NCI-H2227 treated with DMSO at 0.1 percent for 48 hours (cell line): Measurements from ENCODE around the gene NUP160.
A peak's percentile ranks its signal among the peaks of the same experiment; 100 is the strongest.
"Not testable (repeated sequence)": the region's sequence is repeated elsewhere in the genome, so short reads cannot be mapped to it uniquely, and the experiment has no call there.

ENCODE experiments used
- DNase-seq: peaks from one replicate; lab custom pipeline; 2025; lab: John Stamatoyannopoulos, UW

NUP160 gene

DNA sequence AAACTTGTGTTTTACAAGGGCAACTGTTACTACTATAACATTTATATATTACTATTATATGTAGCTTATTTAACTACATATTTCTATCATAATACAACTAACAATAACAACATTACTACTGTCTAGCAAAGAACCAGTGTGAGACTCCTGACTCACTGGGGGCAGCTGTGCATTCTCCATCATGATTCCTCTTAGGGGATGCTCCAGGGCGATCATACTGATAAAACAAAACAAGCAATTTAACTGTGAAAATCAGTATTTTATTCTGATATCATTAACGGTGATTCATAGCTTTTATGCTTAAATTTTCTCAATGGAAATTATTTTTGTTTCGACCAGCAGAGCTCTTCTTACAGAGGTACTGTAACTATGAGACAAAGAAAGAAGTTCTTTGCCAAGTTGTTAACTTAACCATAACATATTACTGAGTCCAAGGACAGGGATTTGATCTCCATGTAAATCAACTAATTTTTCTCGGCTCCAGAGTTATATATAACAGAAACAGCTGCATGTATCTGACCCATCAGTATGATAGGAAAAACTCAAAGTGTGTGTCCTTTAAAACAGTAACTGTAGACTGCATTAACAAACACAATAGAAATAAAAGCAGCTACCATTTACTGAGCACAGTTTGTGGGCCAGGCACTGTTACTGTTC, 56.2 kb downstream of the NUP160 start:
- DNase-seq, result no peak

DNA sequence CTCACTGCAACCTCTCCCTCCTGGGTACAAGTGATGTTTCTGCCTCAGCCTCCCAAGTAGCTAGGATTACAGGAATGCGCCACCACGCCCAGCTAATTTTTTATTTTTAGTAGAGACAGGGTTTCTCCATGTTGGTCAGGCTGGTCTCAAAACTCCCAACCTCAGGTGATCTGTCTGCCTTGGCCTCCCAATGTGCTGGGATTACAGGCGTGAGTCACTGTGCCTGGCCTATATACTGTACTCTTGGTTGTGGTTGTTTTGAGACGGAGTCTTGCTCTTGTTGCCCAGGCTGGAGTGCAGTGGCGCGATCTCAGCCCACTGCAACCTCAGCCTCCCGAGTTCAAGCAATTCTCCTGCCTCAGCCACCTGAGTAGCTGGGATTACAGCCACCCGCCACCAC, 58.1 kb downstream of the NUP160 start:
- DNase-seq, result not testable (repeated sequence)

DNA sequence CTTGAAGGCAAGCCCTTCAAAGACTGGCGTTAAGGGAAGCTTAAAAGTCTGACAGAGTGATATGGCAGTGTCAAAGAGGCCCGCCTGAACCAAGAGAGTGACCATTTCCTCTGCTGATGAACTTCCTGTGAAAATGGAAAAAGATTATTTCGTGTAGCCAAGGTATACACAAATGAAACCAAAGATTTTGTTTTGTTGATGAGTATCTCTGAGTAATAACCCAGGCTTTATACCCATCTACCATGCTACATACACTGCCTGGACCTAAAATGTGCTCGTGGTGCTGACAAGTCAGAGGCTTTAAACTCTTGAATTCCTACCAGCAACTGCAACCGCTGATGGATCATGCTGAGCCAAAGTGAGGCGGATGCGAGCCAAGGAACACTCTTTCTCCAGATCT, 60.0 kb downstream of the NUP160 start:
- no peak for DNase-seq

DNA sequence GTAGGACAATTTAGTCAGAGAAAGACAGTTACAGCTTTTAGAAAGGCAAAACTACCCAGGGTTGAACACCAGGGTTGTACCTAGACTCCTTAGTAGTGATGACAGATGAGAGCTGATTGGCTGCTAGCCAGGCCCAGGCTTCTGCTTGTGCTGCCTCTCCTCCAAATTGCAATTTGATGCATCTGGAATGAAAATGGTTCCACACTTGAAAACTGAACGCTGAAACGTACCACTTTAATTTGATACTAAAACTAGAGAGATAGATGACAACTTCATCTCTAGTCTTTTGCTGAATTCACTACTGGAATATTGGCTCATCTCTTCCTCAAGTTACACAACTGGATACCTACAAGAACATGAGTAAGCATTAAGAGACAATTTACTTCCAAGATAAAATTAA, 61.8 kb downstream of the NUP160 start:
- DNase-seq, result no peak

DNA sequence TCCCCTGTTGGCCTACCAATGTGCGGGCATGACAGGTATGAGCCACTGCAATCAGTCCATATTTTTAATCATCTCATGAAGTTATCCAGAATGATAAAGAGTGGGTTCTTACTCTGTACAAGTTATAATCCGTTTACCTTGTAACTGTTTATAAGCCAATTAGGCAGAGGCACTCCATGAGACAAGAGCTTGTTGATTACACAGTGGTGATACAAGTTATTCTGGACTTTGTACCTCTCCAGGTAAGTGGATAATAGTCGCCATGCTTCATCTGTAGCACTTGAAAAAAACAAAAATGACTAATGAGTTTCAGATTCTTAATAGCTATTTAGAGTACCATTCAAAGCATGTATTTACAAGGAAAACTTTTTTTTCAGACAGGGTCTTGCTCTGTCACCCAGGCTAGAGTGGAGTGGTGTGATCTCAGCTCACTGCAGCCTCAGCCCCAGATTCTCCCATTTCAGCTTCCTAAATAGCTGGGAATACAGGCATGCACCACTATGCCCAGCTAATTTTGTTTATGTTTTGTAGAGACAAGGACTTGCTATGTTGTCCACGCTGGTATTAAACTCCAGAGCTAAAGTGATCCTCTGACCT, 63.3 kb downstream of the NUP160 start:
- peak; percentile 4 for DNase-seq

DNA sequence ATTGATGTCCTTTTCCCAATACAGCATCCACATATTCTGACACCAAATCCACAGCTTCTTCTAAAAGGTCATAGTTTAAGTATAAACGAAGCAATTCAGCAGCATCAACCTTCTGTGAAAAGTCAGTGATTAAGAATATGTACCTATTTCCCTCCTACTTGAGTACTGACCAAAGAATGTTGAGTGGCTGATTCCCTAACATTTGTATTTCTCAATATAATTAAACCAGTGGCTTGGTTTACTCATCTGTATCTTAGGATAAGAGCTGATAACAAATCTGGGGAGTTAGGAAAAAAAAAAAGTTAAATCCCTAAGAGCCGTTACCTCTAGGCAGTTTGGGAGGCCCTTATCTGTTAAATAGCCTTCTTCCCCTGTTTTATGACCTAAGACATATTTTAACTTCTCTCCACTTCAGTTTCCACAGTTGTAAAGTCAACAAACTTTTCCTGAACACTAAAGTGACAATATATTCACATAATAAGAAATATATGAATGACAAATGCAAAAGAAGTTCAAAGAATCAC, 65.0 kb downstream of the NUP160 start:
- DNase-seq, result no peak

DNA sequence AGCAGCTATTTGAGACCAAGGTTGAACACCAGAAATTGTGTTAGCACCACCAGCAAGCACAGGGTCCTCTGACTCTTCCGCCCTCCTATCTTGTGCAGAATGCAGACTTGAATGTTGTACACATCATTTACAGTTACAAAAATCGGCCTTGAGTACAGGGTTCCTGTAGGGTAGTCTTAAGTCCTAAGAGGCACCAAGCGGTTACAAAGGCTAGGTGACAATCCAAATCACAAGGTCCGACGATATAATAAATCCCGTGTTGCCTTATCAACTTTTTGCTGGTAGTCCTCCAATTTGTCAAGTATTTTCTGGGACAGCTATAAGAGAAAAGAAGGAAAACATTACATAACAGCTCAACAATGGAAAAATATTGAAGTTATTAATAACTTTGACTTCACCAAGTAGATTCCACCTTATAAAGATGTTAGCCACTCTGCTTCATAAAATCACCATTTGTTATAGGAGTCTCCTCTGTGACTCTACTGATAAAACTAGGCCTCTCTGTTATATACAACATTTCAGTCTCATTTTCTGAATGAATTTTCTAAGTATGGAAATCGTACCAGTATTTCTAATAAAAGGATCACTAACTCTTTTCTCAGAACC, 69.2 kb downstream of the NUP160 start:
- DNase-seq, result no peak

DNA sequence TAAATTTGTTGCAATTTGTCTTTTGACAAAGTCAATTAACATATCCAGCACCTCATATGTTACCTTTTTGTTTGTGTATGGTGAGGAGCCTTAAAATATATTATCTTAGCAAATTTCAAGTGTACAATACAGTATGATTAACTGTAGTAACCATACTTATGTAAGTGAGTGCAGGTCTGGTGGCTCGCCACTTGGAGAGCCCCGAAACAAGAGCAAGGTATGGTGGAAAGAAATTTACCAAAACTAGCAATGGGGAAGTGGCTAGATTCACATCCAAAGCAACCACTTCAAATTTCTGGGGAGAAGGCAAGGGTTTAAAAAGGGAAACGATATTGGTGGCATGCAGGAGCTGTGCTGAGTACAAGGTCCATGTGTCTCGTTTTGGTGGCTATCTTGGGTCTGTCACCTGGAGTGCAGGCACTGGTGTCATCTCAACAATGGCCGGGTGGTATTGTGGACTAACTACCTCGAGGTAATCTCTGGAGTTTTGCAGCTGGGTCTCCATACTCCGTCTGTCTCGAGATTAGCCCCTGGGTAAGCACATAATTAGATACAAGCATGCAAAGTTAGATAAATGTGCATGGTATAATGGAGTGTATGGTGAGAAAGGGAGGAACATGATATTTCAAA, 72.8 kb downstream of the NUP160 start:
- DNase-seq, result no peak

DNA sequence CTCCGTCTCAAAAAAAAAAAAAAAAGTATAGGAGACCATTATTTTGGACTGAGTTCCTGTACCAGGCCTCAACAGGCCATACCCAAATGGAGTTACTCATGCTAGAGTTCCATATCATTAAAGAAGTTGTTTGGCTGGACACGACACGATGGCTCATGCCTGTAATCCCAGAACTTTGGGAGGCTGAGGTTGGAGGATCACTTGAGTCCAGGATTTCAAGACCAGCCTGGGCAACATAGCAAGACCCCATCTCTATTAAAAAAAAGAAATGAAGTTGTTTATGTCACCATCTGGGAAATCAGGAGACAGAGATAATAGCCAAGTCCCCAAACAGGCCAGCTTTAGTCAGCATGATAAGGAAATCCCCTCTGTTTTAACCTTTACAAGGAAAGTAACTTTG, 74.3 kb downstream of the NUP160 start:
- no peak for DNase-seq

DNA sequence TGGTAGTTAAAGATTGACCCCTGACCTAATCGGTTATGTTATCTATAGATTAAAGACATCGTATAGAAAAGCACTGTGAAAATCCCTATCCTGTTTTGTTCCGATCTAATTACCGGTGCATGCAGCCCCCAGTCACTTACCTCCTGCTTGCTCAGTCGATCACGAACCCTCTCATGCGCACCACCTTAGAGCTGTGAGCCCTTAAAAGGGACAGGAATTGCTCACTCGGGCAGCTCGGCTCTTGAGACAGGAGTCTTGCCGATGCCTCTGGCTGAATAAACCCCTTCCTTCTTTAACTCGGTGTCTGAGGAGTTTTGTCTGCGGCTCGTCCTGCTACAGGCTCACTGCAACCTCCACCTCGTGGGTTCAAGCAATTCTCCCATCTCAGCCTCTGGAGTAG, 78.6 kb downstream of the NUP160 start:
- not testable (repeated sequence) for DNase-seq

DNA sequence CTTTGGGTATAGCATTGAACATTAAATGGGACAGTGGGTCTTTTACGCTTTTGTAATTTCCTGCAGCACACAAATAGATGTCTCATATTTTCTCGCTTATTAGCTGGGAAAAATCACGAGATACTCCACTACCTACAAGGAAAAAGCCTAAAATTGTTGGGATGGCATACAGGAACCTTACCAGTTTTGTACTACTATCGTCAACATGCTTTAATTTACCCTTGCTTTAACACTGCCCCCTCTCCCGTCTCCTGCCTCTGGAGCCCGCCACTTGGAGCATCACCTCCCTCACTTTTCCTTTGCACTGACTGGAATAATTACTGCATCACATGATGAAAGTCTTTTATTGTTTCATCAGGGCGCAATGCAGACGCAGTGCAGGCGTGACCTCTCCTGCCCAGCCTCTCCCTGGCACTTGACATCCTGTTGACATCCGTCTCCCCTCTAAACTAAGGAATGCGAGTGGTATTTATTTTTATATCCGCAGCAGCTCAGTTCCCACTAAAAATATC, 80.0 kb downstream of the NUP160 start:
- peak; percentile 90 for DNase-seq

DNA sequence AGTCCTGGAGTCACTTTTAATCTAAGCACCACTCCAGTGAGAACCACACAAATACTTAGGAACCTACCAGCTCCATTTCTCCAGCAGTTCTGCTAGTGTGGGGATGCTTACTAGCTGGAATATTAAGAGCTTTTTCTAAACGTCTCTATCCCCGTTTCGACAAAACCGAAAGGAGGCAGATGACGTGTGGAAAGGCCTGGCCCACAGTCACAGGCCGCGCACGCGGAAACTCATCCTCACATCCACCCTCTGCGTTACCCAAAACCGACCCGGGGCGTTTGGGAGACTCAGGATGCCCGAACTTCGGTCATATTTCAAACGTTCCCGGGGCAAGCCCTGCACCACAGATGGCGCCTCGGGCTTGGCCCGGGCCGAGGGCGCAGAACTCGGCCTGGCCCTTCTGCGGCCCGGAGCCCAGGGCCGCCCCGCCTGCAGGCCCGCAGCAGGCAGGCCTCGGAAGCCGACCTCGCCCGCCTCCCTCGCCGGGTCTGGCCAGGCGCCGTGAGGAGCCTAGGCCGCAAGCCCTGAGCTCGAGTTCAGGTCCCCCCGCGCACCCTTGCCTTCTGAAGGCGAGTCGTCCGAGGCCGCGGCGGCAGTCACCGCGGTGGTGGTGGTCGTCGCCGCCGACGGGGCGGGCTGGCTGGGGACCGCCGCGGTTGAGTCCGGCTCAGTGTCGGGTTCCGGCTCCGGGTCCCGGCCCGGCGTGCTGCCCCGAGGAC, 81.5 kb downstream of the NUP160 start:
- peak; percentile 28 for DNase-seq

DNA sequence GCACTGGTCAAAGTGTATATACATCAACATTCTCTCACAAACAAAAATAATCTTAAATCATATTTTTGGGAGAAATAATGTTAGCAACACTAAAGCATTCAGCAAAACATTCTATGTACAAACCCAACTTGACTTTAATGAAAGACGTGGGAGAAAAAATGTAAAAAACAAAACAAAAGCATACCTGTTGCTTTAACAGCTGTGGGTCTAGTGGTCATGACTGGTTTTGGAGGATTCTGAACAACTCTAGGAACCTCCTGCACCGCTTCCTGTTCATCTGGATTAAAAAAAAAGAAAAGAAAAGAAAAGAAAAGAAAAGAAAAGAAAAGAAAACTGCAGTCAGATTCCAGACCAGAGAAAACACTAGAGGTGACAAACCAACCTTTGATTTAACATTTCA, 83.1 kb downstream of the NUP160 start:
- no peak for DNase-seq

DNA sequence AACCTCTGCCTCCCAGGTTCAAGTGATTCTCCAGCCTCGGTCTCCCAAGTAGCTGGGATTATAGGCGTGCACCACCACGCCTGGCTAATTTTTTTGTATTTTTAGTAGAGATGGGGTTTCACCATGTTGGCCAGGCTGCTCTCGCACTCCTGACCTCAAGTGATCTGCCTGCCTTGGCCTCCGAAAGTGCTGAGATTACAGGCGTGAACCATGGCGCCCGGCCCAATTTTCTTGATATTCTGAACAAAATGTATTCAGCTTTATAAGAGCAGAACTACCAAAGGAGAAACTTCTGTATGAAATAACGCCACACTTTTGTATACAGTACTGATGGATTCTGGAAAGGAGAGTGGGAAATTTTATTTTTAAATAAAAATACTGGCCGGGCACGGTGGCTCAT, 88.9 kb downstream of the NUP160 start:
- not testable (repeated sequence) for DNase-seq

DNA sequence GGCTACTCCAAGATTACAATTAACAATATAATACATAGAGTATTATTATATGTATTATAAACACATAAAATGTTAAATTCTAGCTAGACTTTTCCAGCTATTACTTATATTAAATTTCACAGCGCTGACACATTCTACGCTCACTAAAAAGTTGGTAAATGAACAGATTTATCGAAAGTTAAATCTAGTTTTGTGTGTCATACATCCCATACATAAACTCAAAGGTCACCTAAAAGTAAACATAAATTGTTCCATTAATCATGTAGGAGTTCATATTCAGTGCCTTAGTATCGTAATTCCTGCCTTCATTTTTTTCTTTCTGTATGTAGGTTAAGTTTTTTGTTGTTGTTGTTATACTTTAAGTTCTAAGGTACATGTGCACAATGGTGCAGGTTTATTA, 91.9 kb downstream of the NUP160 start:
- no peak for DNase-seq

DNA sequence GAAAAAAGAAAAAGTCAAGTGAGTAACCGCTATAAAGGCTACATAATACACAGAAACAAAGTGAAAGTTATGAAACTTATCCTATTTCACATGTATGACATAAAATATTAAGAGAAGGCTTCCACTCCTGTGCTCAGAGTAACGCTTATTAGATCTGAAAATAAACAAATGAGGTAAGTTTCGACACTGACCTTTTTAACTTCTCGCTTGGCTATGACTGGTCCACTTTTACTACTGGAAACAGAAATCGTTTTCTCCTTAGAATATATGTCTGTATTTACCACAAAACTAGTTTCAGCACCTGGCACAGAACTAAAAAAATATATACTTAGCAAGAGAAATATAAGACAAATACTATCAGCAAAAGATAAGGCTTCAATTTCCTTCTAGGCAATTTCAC, 97.4 kb downstream of the NUP160 start:
- DNase-seq, result no peak

DNA sequence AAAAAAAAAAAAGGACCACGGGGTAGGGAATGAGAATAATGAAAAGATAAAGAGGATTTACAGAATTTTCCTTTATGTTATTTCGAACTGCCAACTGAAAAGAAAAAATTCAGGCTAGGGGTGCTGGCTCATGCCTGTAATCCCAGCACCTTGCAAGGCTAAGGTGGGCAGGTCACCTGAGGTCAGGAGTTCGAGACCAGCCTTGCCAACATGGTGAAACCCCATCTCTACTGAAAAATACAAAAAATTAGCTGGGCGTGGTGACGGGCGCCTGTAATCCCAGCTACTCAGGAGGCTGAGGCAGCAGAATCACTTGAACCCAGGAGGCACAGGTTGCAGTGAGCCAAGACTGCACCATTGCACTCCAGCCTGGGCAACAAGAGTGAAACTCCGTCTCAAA, 105.7 kb downstream of the NUP160 start:
- not testable (repeated sequence) for DNase-seq

DNA sequence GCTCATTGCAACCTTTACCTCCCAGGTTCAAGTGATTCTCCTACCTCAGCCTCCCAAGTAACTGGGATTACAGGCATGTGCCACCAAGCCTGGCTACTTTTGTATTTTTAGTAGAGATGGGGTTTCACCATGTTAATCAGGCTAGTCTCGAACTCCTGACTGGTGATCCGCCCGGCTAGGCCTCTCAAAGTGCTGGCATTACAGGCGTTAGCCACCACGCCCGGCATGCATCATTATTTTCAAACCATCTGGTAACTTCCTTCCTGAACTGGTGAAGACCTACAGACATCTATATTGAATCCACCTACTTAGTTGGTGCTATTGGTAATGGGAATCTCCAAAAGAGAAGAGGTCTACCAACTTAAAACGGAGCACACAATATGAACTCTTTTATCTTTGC, 110.3 kb downstream of the NUP160 start:
- DNase-seq, result not testable (repeated sequence)

DNA sequence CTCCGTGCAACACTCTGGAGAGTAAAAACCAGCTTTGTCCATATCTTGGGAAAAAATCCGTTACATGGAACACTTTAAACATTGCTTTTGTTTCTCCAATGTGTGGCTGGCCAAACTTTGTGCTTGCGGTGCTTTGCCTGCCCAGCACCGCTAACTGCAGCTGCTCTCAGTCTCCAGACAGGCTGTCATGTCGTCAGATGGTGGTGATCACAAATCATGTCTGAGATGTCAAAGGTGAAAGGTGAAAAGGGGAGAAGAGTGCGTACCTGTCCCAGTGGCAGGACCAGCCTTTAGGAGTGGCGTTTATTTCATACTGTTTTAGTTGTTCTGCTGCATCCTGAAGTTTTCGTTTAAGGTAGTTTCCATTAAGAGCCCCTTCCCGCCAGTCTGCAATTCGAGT, 115.9 kb downstream of the NUP160 start:
- no peak for DNase-seq

DNA sequence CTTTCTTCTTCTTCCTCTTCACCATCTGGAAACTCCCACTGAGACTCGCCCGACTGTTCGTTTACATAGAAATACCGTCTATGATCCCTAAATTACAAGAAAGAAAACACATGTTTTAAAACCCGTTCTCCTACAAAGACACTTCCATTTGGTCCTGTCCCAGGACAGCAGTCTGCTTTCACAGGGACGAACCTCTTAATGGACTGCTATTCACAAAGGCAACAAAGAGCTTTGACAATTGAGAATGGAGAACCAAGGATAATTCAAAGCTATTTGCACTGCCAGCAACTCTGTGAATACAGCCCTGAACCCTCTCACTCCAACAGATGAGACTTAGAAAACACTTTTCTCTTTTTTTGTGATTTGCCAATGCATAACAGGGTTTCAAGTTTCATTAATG, 116.7 kb downstream of the NUP160 start:
- DNase-seq, result no peak
